GOT3 (cell line): Measurements from ENCODE around the gene OVOL1.
"Not testable (repeated sequence)": the region's sequence is repeated elsewhere in the genome, so short reads cannot be mapped to it uniquely, and the experiment has no call there.

ENCODE experiments used
- DNase-seq: peaks from one replicate; lab custom pipeline; 2025; ENCODE audit warnings: mixed read lengths; lab: John Stamatoyannopoulos, UW

Gene OVOL1

DNA sequence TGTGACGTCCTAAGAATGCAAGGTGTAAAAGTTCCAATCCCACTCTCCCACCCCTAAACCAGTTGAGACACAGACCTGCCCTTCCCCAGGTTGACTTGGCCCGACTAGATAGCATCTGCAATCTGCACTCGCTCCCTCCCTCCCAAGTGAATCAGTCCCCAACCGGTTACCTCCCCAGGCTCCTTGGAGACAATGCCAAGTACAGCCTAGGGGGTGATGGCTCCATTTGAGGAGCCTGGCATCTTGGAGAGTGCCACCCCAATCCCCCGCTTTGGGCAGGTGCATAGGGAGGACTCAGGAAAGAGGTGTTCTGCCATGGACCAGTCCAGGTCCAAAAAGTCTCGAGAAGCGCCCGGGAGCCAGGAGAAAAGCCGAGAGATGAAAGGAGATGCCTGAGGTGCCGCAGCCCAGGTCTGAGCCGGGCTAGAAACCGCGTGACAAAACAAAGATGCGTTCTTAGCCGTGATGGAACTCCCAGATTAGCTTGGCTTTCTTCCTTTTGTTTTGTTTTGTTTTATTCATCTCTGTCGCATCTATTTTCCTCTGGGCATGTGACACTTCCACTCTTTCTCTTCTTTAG, 28.2 kb downstream of the OVOL1 start:
- DNase-seq: no peak

DNA sequence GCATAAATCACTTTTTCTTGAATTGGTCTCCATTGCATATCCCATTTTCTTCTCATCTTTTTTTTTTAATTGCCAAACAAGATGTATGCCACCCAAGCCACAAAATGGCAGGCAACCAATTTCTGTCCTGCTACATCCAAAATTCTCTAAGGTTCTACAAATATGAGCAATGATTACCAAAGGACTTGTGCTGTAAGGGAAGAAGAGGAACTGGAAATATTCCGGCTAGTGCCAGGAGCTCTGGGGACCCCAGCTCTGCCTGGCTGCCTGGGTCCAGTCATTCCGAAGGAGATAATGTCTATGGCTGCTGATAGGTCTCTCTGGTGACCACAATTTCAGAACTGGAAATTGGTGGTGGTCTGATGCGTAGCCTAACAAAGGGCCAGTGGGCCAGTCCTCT, 29.8 kb downstream of the OVOL1 start:
- DNase-seq: no peak

DNA sequence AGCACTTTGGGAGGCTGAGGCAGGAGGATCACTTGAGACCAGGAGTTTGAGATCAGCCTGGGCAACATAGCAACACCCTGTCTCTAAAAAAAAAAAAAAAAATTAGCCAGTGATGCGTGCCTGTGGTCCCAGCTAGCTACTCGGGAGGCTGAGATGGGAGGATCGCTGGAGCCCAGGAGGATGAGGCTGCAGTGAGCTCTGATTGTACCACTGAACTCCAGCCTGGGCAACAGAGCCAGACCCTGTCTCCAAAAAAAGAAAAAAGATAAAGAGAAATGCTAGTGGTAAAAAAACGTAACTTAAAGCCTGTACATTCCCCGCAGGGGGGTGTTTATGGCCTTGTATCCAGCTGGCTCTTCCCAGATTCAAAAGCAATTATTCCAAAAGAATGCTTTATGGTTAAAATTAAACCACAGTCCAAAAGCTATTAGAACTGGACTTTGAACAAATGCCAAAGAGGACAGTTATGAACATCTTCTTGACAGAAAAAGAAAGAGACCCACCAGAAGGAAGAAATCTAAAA, 30.5 kb downstream of the OVOL1 start:
- DNase-seq: no peak

DNA sequence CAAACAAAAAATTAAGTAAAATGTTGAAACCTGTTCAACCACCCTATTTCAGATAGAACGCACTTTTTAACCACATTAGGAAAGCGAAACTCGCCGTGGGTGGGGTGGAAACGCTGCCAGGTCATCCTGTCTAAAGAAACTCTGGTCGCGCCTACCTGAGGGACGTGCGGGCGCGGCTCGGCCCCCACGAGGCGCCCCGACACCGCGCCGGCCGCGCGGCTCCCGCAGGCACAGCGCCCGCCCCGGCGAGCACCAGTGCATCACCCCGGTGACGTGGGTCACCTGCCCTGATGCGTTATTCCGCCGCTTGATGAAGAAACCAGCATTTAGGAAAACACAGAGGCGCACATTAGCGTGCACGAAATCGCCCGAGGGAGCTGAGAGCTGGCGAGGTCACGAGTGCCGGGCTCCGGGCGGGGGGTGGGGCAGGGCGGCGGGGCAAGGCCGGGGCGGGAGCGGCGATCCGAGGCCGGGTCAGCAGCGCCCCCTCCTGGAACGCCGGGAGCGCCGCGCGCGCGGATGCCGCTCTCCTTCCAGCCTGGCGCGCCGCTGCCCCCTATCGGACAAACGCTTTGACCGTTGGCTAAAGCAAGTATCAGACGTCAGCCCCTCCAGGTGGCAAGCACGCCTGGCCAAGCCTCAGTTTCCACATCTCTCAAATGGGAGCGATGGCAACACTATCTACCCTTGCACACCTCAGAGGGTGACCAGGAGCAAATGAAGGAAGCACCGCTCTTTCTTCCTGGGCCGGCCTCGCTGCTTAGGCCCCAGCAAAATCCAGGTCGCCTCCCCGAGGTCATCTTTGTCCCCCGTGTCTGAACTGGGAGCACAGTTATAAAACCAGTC, 31.2 kb downstream of the OVOL1 start:
- peak; percentile 46 for DNase-seq

DNA sequence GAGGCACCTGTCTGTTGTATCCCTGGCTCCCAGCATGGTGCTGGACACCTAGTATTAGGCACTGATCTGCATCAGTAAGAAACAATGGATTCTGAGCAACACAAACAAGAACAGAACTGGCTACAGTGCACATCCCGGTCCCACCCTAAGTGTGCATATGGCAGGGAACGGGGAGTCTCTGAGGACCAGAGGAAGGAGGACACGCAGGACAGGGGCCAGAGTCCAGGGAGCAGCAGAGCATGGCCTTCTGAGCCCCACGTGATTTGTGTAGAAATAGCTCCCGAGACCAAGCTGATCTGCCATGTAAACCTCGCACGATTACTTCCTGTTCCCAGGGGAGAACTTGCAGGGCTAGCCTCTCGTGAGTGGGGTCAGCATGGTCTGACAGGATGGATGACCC, 34.2 kb downstream of the OVOL1 start:
- DNase-seq: no peak

DNA sequence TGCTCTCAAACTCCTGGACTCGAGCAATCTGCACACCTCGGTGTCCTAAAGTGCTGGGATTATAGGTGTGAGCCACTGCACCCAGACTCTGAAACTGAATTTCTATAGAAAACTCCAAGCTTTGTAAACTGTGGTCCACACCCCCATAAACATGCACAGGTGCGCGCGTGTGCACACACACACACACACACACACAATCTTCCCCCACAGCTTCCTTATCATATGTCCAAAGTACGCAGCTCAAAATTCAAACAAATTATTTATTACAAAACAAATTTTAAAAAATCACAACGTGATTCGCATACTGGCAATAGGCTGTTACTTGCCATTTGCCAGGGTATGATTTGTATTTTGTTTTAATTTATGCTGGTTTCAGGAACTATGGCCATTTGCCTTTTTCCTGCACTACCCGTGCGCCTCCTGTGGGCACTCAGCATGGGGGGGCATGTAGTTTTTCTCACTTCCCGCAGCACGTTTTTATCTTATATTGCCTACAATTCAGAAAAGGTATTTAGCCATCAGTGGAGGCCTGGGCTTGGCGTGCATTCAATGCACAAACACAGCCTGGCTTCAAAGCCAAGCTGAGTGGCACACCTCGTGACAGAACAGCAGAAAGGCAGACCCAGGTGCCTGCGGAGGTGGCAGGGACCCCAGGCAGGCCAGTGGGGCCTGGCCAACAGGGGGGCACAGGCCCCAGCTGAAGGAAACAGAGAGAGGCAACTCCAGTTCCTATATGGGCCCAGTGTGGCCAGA, 36.1 kb downstream of the OVOL1 start:
- no peak for DNase-seq

DNA sequence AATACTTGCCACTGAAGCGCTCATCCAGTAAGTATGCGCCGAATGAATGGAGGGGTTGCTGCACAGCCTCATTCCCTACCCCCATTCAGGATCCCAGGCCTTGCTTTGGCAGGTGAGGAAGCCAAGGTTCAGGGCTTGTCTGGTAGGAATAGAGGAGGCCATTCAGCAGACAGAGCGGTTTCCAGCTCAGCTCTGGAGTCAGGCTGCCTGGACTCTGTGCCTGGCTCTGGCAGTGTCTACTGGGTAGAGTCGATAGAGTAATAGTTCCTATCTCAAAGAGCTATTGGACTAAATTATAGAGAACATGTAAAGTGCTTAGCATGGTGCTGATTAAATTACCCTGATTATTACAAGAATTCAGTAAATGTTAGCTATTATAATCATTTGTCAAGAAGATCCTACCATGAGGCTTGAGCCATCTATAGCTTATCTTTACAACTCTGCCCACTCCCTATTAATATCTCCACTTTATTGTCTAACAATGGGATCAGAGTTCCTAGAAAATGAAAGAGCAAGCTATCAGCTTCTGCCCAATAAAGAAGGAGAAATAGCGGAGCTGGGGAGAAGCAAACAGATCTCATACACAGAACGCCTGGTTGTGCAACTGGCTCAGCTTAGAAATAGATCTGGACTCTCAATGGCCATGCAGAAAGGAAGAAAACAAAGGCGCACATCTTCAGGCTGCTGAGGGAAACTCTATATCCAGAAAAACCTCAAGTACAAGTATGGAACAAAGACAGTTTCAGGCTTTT, 40.3 kb downstream of the OVOL1 start:
- no peak for DNase-seq

DNA sequence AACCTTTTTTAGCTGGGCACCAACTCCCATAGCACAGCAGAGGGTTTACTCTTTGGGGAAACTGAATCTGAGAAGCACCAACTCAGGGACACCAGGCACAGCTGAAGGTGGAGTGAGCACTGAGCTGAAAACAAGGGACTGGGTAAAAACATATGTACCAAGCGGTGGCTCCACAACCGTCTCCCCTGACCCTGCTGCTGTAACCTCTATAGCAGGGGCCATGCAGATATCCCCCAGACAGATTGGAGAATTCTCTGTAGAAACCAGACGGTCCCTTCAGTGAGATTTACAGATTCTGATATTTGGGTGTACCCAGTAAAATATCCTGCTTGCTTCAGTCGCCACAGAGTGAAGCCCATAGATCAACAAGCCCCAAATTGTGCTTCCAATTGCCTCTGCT, 42.6 kb downstream of the OVOL1 start:
- no peak for DNase-seq

DNA sequence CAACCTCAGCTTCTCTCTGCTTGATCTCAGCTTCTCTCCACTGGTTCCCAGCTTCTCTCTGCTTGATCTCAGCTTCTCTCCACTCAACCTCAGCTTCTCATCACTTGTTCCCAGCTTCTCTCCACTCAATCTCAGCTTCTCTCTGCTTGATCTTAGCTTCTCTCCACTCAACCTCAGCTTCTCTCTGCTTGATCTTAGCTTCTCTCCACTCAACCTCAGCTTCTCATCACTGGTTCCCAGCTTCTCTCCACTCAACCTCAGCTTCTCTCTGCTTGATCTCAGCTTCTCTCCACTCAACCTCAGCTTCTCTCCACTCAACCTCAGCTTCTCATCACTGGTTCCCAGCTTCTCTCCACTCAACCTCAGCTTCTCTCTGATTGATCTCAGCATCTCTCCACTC, 45.4 kb downstream of the OVOL1 start:
- DNase-seq: not testable (repeated sequence)

DNA sequence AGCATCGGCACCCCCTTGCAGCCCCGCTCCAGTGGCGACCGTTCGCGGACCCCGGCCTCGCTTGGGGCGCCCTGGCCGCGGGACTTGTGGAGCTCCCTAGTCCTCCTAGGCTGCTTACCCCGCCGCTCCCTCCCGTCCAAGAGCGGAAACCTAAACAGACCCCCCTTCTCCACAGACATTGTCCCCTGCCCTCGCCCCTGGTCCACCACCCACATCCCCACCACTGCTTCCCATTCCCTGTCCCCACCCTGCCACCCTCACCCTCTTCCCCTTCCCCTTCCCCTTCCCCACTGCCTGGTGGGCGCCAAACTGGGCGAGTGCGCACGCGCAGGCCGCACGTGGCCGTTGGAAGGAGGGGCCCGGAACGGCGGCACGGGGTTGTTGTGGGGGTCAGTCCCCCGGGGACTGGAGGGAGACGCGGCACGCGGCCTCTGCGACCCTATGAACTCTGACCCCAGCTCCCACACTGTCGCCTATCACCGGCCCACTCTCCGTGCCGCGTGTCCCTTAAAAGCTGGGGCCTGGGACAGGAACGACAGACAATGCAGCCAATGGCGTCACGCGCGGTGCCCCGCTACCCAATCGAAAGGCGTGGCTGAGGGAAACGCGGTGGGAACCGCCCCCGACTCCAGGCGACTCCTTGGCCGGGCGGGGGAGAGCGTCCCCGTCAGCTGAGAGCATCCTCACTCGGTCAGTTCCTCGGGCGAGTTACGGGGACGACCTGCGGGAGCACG, 46.6 kb downstream of the OVOL1 start, which contains the start of gene SNX32:
TSS of gene SNX32 (plus strand) at position 667 of the 734 bp plus-strand sequence. CDS start 103 bp downstream, outside the sequence.
- peak; percentile 56 for DNase-seq

DNA sequence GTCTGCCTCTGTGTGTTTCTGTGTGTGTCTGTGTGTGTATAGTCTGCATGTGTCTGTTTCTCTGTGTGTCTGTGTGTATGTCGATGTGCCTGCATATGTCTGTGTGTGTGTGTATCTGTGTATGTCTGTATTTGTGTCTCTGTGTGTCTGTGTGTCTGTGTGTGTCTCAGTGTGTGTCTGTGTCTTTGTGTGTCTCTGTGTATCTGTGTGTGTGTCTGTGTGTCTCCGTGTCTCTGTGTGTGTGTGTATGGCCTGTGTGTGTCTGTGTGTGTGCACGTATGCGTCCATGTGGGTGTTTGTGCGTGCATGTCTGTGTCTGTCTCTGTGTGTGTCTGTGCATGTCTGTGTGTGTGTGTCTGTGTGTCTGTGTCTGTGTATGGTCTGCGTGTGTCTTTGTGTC, 47.3 kb downstream of the OVOL1 start:
- no peak for DNase-seq

DNA sequence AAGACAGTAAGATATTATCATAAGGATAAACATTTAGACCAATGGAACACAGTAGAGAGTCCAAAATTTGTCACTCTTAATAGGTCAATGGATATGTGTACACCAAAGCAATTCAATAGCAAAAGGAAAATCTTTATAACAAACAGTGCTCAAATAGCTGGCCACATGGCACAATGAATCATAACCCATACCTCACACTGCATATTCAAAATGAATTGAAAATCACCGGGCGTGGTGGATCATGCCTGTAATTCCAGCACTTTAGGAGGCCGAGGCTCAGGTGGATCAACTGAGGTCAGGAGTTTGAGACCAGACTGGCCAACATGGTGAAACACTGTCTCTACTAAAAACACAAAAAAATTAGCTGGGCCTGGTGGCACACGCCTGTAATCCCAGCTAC, 55.3 kb downstream of the OVOL1 start:
- DNase-seq: no peak

DNA sequence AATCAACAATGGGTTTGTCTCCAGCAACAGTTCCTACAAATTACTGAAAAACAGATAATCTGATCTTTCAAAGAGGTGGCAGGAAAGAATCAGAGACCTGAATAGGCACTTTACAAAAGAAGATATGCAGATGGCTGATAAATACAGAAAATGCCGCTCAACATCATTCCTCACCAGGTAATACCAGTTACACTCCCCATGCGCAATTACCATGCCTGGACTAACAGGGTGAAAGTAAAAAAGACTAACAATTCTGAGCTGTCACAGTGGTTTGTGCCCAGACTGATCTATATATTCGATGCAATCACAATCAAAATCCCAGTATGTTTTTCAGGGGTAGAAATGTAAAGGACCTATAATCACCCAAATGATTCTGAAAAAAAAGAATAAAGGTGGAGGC, 56.9 kb downstream of the OVOL1 start:
- no peak for DNase-seq

DNA sequence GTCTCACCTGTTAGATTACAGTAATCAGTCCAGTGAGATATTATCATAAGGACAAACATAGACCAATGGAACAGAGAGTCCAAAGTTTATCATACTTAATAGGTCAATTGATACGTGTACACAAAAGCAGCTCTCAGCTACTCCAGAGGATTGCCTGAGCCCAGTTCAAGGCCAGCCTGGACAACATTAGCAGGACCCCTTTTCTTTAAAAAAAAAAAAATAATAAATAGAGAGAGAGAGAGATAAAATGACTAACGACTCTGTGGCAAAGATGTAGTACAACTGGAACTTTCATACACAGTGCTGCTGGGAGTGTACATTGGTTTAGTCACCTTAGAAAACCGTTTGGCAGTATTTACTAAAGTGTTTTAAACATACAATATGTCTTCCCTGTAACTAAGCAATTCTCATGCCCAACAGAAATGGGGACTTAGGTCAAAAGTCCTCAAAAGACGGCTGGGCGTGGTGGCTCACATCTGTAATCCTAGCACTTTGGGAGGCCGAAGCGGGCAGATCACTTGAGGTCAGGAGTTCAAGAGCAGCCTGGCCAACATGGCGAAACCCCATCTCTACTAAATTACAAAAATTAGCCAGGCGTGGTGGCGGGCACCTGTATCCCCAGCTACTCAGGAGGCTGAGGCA, 57.5 kb downstream of the OVOL1 start:
- no peak for DNase-seq
